Mesothelial cell of epicardium (in vitro differentiated cells): Measurements from ENCODE around the gene MARK3. TPM values are rescaled to one million over a fixed set of nuclear protein-coding genes. Genes with fewer than 3 reads are reported as not detected.

Experiments used
- DNase-seq, 2 experiments: peaks; one replicate each; pipeline ENCODE4 v3.0.0; 2021; ENCODE audit warnings: low spot score in 2 of 2; ENCODE audit not compliant: unreplicated experiment in 2 of 2
- H3K27ac Mint-ChIP-seq: 2 replicates; pipeline ENCODE4 v1.8.0; 2021; ENCODE audit warnings: mixed read lengths
- H3K27me3 Mint-ChIP-seq: 2 replicates; pipeline ENCODE4 v1.8.0; 2021; ENCODE audit warnings: low read depth, mixed read lengths
- H3K36me3 Mint-ChIP-seq: 2 replicates; pipeline ENCODE4 v1.8.0; 2021; ENCODE audit warnings: mixed read lengths
- H3K4me1 Mint-ChIP-seq: 2 replicates; pipeline ENCODE4 v1.8.0; 2021; ENCODE audit warnings: mixed read lengths
- H3K4me3 Mint-ChIP-seq: 2 replicates; pipeline ENCODE4 v1.8.0; 2021; ENCODE audit warnings: mild to moderate bottlenecking, moderate library complexity, mixed read lengths
- H3K9me3 Mint-ChIP-seq: 2 replicates; pipeline ENCODE4 v1.8.0; 2021; ENCODE audit warnings: mixed read lengths
- total RNA-seq: library from RNA; stranded (reverse); gene quantifications from 3 replicates; pipeline ENCODE4 v1.2.1, GENCODE V29; 2021
- TF ChIP-seq, protein P1 (sequence below): fragments of 200-600 bp; sonication (generic); IDR thresholded peaks from one replicate; pipeline ENCODE4 v1.5.0; 2021; ENCODE audit warnings: antibody characterized with exemption; ENCODE audit not compliant: unreplicated experiment

The MARK3 gene
- total RNA-seq, 1 donor from 2014 or later, result 125 TPM

DNA sequence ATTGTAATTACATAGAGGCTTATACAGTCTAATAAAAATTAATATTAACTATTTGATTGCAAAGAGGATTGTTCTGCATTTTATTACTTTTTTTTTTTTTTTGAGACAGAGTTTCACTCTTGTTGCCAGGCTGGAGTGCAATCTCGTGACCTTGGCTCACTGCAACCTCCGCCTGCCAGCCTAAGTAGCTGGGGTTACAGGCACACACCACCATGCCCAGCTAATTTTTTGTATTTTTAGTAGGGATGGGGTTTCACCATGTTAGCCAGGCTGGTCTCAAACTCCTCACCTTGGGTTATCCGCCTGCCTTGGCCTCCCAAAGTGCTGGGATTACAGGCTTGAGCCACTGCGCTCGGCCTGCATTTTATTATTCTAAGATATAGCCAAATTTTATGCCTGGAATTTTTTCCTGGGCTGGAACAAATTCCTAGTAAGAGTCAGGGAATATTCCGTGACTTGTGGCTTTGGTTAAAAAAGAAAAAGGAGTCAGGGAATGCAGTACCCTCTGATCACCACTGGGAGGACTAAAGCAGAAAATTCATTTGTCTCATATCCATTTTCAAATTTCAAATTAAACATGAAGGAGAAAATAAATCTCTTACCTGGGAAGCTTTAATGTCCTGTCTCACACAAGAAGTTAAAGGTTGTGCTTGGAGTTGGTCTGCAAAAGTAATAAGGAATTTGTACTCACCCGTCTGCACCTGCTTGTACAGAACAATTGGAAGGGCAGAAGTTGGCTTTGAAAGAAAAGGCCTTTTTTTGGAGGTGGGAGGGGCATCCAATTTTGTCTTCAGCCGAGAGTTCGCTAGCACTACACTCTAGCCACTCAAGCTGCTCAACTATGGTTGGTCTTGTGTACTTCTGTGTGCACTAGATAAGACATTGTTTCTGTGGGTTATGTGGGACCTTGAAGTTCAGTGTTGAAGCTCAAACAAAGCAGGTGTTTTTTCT lies 8.7 kb downstream of the MARK3 start:
- Mint-ChIP-seq H3K9me3 (no peaks in the 10 kb centered on the region), H3K27ac (no peak overlapping the region), H3K4me3 (no peak overlapping the region), H3K36me3 (no peaks in the 10 kb centered on the region), H3K4me1 (peaks cover 36% of the 10 kb centered on the region), H3K27me3 (no peaks in the 10 kb centered on the region)
- DNase-seq, result no peak
- TF ChIP-seq, protein P1, sequence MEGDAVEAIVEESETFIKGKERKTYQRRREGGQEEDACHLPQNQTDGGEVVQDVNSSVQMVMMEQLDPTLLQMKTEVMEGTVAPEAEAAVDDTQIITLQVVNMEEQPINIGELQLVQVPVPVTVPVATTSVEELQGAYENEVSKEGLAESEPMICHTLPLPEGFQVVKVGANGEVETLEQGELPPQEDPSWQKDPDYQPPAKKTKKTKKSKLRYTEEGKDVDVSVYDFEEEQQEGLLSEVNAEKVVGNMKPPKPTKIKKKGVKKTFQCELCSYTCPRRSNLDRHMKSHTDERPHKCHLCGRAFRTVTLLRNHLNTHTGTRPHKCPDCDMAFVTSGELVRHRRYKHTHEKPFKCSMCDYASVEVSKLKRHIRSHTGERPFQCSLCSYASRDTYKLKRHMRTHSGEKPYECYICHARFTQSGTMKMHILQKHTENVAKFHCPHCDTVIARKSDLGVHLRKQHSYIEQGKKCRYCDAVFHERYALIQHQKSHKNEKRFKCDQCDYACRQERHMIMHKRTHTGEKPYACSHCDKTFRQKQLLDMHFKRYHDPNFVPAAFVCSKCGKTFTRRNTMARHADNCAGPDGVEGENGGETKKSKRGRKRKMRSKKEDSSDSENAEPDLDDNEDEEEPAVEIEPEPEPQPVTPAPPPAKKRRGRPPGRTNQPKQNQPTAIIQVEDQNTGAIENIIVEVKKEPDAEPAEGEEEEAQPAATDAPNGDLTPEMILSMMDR, result peak; percentile 98

DNA sequence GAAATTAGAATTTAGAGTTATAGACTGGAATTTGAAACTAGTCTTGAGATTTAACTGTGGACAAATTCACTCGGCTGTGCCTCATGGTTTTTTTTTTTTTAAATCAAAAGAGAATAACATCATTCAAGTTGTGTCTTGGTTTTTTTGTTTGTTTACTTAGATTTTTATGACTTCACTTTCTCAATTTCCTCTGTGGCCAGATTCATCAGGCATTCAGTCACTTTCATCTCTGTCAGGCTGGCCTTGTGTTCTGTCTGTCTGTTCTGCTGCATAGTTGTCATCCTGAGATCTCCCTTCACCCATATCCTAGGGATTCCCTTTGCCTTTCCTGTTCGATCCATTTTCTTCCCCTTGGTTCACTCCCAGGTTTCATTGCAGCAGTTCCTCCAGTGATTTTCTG lies 10.0 kb downstream of the MARK3 start:
- DNase-seq, result no peak
- no peaks in the 10 kb centered on the region for H3K27me3 Mint-ChIP-seq
- peaks cover 40% of the 10 kb centered on the region for H3K4me1 Mint-ChIP-seq
- peak overlapping the region; percentile 4 for H3K27ac Mint-ChIP-seq
- H3K36me3 Mint-ChIP-seq, result no peaks in the 10 kb centered on the region
- H3K9me3 Mint-ChIP-seq, result no peaks in the 10 kb centered on the region
- no peak overlapping the region for H3K4me3 Mint-ChIP-seq
- TF ChIP-seq, protein P1, result no peak

DNA sequence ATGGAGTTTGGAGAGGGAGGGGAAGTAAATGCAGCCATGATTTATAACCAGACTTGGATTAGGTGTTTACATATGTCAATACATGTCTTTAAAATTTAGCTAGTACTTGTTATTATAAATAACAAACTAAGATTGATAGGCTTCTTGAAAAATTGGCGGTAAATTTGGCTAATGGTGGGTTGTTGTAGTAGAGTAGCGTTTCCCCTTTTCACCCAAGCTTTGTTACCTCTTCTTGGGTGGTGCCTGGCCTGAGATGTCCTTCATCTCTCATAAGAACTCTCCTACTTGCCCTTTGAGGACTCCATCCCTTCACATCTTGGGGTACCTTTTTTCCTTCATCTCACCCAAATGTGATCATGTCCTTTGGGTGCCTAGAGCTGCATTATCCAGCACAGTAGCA lies 11.2 kb downstream of the MARK3 start:
- TF ChIP-seq, protein P1, result no peak
- Mint-ChIP-seq H3K36me3 (no peaks in the 10 kb centered on the region), H3K27me3 (no peaks in the 10 kb centered on the region), H3K4me3 (no peak overlapping the region), H3K9me3 (no peaks in the 10 kb centered on the region), H3K4me1 (peaks cover 47% of the 10 kb centered on the region), H3K27ac (no peak overlapping the region)
- no peak for DNase-seq

DNA sequence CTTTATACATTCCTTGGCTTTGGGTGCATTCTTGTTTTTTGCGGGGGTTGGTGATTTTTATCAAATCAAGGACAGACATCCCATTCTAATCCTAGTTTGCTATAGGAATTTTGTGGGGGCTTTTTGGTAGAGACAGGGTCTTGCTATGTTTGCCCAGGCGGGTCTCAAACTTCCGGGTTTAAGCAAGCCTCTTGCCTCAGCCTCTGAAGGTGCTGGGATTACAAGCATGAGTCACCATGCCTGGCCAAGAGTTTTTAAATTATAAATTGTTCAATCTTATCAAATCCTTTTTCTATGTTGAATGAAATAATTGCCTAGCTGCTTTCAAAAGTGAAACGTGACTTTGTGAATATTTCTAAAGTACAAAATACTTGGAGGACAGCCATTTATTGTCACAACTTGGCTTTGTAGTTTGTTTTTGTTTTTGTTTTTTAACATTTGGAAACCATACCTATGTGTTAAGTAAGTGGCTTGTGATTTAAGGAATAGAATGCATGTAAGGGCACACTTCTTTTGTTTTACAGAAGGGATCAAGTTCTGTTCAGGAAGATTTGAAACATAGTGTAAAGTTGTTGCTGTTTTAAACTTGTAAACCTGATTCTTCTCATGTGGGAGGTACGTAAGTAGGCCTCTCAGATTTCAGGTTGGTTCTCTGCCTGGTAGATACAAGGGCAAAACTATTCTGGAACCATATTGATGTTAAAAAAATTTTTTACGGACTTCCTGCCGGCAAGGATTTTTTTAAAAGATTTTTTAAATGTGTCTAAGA lies 13.4 kb downstream of the MARK3 start:
- H3K4me1 Mint-ChIP-seq, result peaks cover 61% of the 10 kb centered on the region
- no peak for DNase-seq
- H3K9me3 Mint-ChIP-seq, result no peaks in the 10 kb centered on the region
- H3K27ac Mint-ChIP-seq, result peak overlapping the region; percentile 91
- no peak overlapping the region for H3K4me3 Mint-ChIP-seq
- no peaks in the 10 kb centered on the region for H3K27me3 Mint-ChIP-seq
- TF ChIP-seq, protein P1, result no peak
- H3K36me3 Mint-ChIP-seq, result no peaks in the 10 kb centered on the region

DNA sequence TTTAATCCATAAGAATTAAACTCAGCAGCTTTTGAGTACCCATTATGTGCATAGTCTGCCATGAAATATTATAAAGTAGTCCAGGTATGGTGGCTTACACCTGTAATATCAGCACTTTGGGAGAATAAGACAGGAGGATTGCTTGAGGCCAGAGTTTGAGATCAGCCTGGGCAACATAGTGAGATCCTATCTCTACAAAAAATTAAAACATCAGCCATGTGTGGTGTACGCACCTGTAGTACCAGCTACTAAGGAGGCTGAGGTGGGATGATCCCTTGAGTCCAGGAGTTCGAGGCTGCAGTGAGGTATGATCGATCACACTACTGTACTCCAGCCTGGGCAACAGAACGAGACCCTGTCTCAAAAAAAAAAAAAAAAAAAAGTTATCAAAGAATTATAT lies 15.3 kb downstream of the MARK3 start:
- Mint-ChIP-seq H3K9me3 (no peaks in the 10 kb centered on the region), H3K4me1 (peaks cover 59% of the 10 kb centered on the region), H3K36me3 (peaks cover 4% of the 10 kb centered on the region), H3K27ac (no peak overlapping the region), H3K4me3 (no peak overlapping the region), H3K27me3 (no peaks in the 10 kb centered on the region)
- TF ChIP-seq, protein P1, result no peak
- DNase-seq, result no peak
